Measurements from ENCODE around the gene STK10. TPM values are rescaled to one million over a fixed set of nuclear protein-coding genes. Genes with fewer than 3 reads are reported as not detected.

STK10 gene
- total and polyA plus RNA-seq, 3 donors from 2014 or later: 48.8 to 148 (median 142) TPM

DNA sequence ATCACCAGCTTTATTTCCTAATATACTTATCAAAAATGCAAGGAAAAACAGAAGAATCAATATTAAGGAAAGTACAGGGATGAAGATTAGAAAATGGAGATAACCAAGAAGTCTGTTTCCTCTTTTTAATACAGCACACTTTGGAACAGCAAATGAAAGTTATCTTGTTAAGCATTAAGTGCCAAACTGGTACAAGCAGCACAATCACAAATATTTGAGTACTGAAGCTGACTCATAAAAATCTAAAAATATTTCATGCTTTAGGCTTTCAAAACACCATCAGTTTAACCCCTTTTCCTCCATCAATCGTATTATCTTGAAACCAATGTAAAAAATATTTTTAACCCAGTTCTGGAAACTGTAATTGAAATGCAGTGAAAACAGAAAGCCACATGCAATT lies 184.3 kb downstream of the STK10 start:
- TF ChIP-seq POLR2A (IDR thresholded peaks at IDR 0.05): no peak
- TF ChIP-seq, protein P1, sequence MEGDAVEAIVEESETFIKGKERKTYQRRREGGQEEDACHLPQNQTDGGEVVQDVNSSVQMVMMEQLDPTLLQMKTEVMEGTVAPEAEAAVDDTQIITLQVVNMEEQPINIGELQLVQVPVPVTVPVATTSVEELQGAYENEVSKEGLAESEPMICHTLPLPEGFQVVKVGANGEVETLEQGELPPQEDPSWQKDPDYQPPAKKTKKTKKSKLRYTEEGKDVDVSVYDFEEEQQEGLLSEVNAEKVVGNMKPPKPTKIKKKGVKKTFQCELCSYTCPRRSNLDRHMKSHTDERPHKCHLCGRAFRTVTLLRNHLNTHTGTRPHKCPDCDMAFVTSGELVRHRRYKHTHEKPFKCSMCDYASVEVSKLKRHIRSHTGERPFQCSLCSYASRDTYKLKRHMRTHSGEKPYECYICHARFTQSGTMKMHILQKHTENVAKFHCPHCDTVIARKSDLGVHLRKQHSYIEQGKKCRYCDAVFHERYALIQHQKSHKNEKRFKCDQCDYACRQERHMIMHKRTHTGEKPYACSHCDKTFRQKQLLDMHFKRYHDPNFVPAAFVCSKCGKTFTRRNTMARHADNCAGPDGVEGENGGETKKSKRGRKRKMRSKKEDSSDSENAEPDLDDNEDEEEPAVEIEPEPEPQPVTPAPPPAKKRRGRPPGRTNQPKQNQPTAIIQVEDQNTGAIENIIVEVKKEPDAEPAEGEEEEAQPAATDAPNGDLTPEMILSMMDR (IDR thresholded peaks at IDR 0.05): no peak
- H3K4me3 ChIP-seq: no peak overlapping the region
- H3K27me3 ChIP-seq: no peaks in the 10 kb centered on the region
- peak overlapping the region in 1 of 2 donors; percentile 0 for H3K27ac ChIP-seq
- no peaks in the 10 kb centered on the region for H3K36me3 ChIP-seq (ENCODE audit: low read depth, missing control alignments)
- H3K9me3 ChIP-seq: no peaks in the 10 kb centered on the region
- 26 to 31% methylated on average over 1 of the region's 1 CpG for WGBS, 2 donors
- DNase-seq: no peak
- peaks cover 27% of the 10 kb centered on the region for H3K4me1 ChIP-seq
- intact Hi-C loops (cut with DNase I; ENCODE audit: low total_unique reads): no loop called here

DNA sequence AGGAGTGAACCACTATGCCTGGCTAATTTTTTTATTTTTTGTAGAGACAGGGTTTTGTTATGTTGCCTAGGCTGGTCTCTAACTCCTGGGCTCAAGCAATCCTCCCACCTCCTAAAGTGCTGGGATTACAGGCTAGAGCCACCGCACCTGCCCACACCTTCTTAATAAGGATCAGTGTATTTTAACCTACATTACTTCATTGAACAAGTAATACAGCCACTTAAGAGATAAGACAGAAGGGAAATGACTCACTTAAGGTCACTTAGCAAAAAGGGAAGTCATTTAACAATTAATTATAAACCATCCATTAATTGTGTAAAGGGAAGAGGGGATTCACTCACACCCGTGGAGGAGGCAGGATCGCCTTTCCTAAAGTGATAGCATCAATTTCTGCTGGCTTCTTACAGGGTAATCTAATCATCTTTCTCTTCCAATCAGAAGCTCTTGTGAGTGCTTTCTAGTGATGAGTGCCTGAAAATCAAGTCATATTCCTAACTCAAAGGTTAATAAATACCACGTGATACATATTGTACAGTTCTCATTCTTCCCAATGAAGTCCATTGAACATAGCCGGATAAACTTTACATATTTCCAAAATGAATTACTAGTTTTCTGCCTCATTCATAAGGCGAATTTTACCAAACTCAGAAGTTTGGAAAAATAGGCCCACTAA lies 185.0 kb downstream of the STK10 start:
- 80 to 81% methylated on average over 6 of the region's 6 CpGs for WGBS, 2 donors
- H3K27ac ChIP-seq: no peak overlapping the region

DNA sequence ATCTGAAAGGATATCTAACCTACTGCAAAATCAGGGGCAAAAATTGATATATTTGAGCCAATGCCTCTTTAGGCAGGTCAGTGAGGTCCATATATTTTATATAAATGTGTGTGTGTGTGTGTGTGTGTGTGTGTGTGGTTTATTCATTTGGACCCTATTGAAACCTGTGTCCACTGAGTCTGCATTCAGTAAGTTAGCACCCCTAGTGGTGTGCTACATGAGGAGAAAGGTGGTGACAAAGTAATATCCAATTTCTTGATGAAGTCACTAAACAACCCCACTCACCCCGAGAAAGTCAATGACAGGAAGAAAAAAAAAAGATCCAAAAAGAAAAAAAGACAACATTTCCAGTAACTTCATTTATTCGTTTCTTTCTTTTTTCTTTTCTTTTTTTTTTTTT lies 185.7 kb downstream of the STK10 start:
- Histone ChIP-seq H3K27me3 (no peaks in the 10 kb centered on the region), H3K27ac (no peak overlapping the region), H3K36me3 (ENCODE audit: low read depth, missing control alignments) (no peaks in the 10 kb centered on the region), H3K9me3 (no peaks in the 10 kb centered on the region), H3K4me1 (peaks cover 19% of the 10 kb centered on the region), H3K4me3 (no peak overlapping the region)
- intact Hi-C loops (cut with DNase I; ENCODE audit: low total_unique reads): no loop called here
- TF ChIP-seq, protein P1 (IDR thresholded peaks at IDR 0.05): peak in 1 of 3 experiments; percentile 31
- TF ChIP-seq POLR2A (IDR thresholded peaks at IDR 0.05): no peak
- WGBS, 2 donors: 45 to 54% methylated on average over 2 of the region's 2 CpGs
- DNase-seq: no peak

More for the DNA sequence above, 185.0 kb downstream of the STK10 start:
- H3K27me3 ChIP-seq: no peaks in the 10 kb centered on the region
- intact Hi-C loops (cut with DNase I; ENCODE audit: low total_unique reads): no loop called here
- no peaks in the 10 kb centered on the region for H3K36me3 ChIP-seq (ENCODE audit: low read depth, missing control alignments)
- TF ChIP-seq POLR2A (IDR thresholded peaks at IDR 0.05): no peak
- TF ChIP-seq, protein P1 (IDR thresholded peaks at IDR 0.05): no peak
- H3K9me3 ChIP-seq: no peaks in the 10 kb centered on the region
- no peak for DNase-seq
- peaks cover 25% of the 10 kb centered on the region for H3K4me1 ChIP-seq
- H3K4me3 ChIP-seq: no peak overlapping the region

DNA sequence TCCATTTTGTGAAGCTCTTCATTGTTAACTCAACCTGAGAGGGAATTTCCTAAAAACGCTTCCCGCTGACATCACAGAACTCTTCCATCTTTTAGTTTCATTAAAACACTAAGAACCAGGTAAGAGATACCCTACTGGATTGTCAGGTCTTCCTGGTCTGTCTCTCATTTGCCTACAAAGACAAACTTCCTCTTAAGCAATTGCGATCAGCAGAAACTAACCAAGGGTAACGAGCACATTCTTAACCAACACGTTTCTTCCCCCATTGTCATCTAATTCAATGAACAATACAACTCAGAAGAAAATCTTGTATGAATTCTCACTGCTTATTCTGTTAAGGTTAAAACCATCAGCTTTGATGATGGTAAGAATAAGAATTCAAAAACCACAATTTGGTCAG lies 188.1 kb downstream of the STK10 start:
- H3K9me3 ChIP-seq: no peaks in the 10 kb centered on the region
- peaks cover 20% of the 10 kb centered on the region for H3K4me1 ChIP-seq
- H3K36me3 ChIP-seq (ENCODE audit: low read depth, missing control alignments): no peaks in the 10 kb centered on the region
- no peak overlapping the region for H3K27ac ChIP-seq
- DNase-seq: no peak
- no peaks in the 10 kb centered on the region for H3K27me3 ChIP-seq
- no peak overlapping the region for H3K4me3 ChIP-seq
- TF ChIP-seq, protein P1 (IDR thresholded peaks at IDR 0.05): no peak
- no peak for TF ChIP-seq POLR2A (IDR thresholded peaks at IDR 0.05)
- 79 to 89% methylated on average over 5 of the region's 5 CpGs for WGBS, 2 donors
- intact Hi-C loops (cut with DNase I; ENCODE audit: low total_unique reads): no loop called here

DNA sequence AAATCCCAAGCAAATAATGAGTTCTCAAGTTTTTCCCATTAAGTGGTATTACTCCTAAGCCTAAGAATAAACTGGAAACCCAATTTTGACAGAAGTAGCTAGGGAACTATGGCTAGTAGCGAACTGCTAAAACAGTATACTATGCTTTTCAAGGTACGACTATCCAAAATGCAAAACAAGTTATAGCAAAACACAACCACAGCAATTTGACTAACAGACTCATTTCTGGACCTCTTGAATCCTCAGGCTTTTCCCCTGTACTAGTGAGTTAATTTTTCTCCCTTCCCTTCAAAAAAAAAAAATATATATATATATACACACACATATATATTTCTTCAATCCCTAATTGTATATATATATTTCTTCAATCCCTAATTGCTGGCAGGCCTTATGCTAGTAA lies 188.9 kb downstream of the STK10 start:
- Histone ChIP-seq H3K9me3 (no peaks in the 10 kb centered on the region), H3K27me3 (no peaks in the 10 kb centered on the region), H3K36me3 (ENCODE audit: low read depth, missing control alignments) (no peaks in the 10 kb centered on the region), H3K27ac (no peak overlapping the region), H3K4me3 (no peak overlapping the region), H3K4me1 (peaks cover 14% of the 10 kb centered on the region)
- DNase-seq: no peak
- WGBS, 2 donors: 86 to 96% methylated on average over 2 of the region's 2 CpGs
- intact Hi-C loops (cut with DNase I; ENCODE audit: low total_unique reads): no loop called here
- TF ChIP-seq POLR2A (IDR thresholded peaks at IDR 0.05): no peak
- TF ChIP-seq, protein P1 (IDR thresholded peaks at IDR 0.05): no peak
